Body of pancreas (tissue), 4 donors: ENCODE results near the gene FNBP1L. TPM values are rescaled to one million over a fixed set of nuclear protein-coding genes. Genes with fewer than 3 reads are reported as not detected.

ENCODE experiments used
- ATAC-seq: fragments of 150-250 bp; one replicate; pipeline ENCODE4 v1.9.1; 2016
- DNase-seq, 4 donors: peaks; one replicate each; pipeline ENCODE4 v3.0.0-alpha.2; 2019
- H3K27ac ChIP-seq, 4 donors: fragments of 200-600 bp; sonication (generic); 1 replicate in 3 of 4; 2 replicates in 1 of 4; pipeline versions ENCODE4 v1.5.1 to v1.6.1; 2016 to 2019; ENCODE audit warnings: mild to moderate bottlenecking in 1 of 4, mixed read lengths in 1 of 4, moderate library complexity in 1 of 4
- H3K27me3 ChIP-seq, 2 donors: fragments of 200-600 bp; sonication (generic); one replicate each; pipeline ENCODE4 v1.6.0; 2016; ENCODE audit warnings: mild to moderate bottlenecking in 1 of 2
- H3K36me3 ChIP-seq, 2 donors: fragments of 200-600 bp; sonication (generic); replicated peaks in 1 of 2; 2 replicates each; pipeline ENCODE4 v1.5.1; 2016; ENCODE audit warnings: low read depth in 2 of 2; ENCODE audit not compliant: insufficient read depth in 1 of 2
- H3K4me1 ChIP-seq: fragments of 200-600 bp; sonication (generic); one replicate; pipeline ENCODE4 v1.6.0; 2016
- H3K4me3 ChIP-seq, 2 donors: fragments of 200-600 bp; sonication (generic); 1 replicate in 1 of 2; 2 replicates in 1 of 2; pipeline ENCODE4 v1.5.1; 2016 to 2019
- H3K9me3 ChIP-seq, 3 donors: fragments of 200-600 bp; sonication (generic); 1 replicate in 2 of 3; 2 replicates in 1 of 3; pipeline ENCODE4 v1.5.1; 2016
- CTCF ChIP-seq, 7 experiments: fragments of 450-650 bp in 4 of 7; fragments of 200-600 bp in 3 of 7; sonication (generic) in 3 of 7; IDR thresholded peaks; one replicate each; pipeline ENCODE4 v1.5.1; 2016 to 2019; ENCODE audit warnings: antibody characterized with exemption in 7 of 7
- POLR2A ChIP-seq, 3 donors: fragments of 450-650 bp; IDR thresholded peaks; one replicate each; pipeline ENCODE4 v1.6.1; 2016; ENCODE audit warnings: antibody characterized with exemption in 3 of 3, mild to moderate bottlenecking in 2 of 3
- WGBS, 2 donors: methylation state at CpG; one replicate each; pipeline ENCODE4 v1.1.5; 2017; 5-methylcytosine and 5-hydroxymethylcytosine counted together
- intact Hi-C: fragments of 100-400 bp; cut with DNase I; formaldehyde crosslinking; loops from one replicate; pipeline ENCODE4 v1.15.1; 2023
- small RNA-seq: library from RNA; depleted of rRNA; stranded (forward); fragments of <200 nt; gene quantifications from one replicate; pipeline ENCODE3, GENCODE V24; 2016
- total RNA-seq, 2 donors: library from RNA; depleted of rRNA; stranded (reverse); fragments of >200 nt; gene quantifications; one replicate each; pipeline ENCODE4 v1.1.0, GENCODE V29; 2016

FNBP1L gene
- total RNA-seq, 2 donors from 2014 or later, result 23.1 to 32.9 TPM

GRCh38 chr1:93603601-93604000 lies 155.7 kb downstream of the FNBP1L start:
- Histone ChIP-seq H3K27ac (no peak overlapping the region), H3K27me3 (no peaks in the 10 kb centered on the region), H3K9me3 (no peaks in the 10 kb centered on the region), H3K4me3 (no peak overlapping the region), H3K4me1 (peaks cover 17% of the 10 kb centered on the region), H3K36me3 (no peaks in the 10 kb centered on the region)
- DNase-seq (no peak), ATAC-seq (no peak)
- no peak for TF ChIP-seq CTCF (IDR thresholded peaks at IDR 0.05)
- TF ChIP-seq POLR2A (IDR thresholded peaks at IDR 0.05), result no peak
- 88% methylated on average over 3 to 4 of the region's 4 CpGs for WGBS, 2 donors
- intact Hi-C loops, result no loop called here

Small RNA genes lying within 50 kb of the gene (small RNA-seq; reads per million reads assigned to genes)
- not detected for gene RNA5SP53

Other genes starting within 250 kb of the FNBP1L start
- gene DR1, start 102.2 kb upstream of the FNBP1L start, total RNA-seq, result 10 to 100 TPM in 1 of 2 donors, 1 to 10 TPM in 1; 9.9 to 23.3 TPM
- 10 to 100 TPM in 1 of 2 donors, 1 to 10 TPM in 1; 7.9 to 10.9 TPM for gene BCAR3, start 233.7 kb downstream of the FNBP1L start, total RNA-seq